T-helper 2 cell treated with Interferon-gamma antibody and Interleukin-4, amounts not matched to agents 5 μg/mL and 100 μg/mL, for 36 hours (primary cell): ENCODE results near the gene HOXC13.

ENCODE experiments used
- DNase-seq: peaks from one replicate; pipeline ENCODE4 v3.0.0; 2021; ENCODE audit warnings: low spot score
- H3K27ac Mint-ChIP-seq: one replicate; pipeline ENCODE4 v1.8.0; 2021; ENCODE audit warnings: mild to moderate bottlenecking, mixed read lengths
- H3K27me3 Mint-ChIP-seq: one replicate; pipeline ENCODE4 v1.8.0; 2021; ENCODE audit warnings: low read depth, mixed read lengths
- H3K36me3 Mint-ChIP-seq: one replicate; pipeline ENCODE4 v1.8.0; 2021; ENCODE audit warnings: low read depth, mixed read lengths
- H3K4me1 Mint-ChIP-seq: one replicate; pipeline ENCODE4 v1.8.0; 2021; ENCODE audit warnings: low read depth, mixed read lengths
- H3K4me3 Mint-ChIP-seq: one replicate; pipeline ENCODE4 v1.8.0; 2022; ENCODE audit warnings: mild to moderate bottlenecking, moderate library complexity, mixed read lengths
- H3K9me3 Mint-ChIP-seq: one replicate; pipeline ENCODE4 v1.8.0; 2021; ENCODE audit warnings: mixed read lengths

HOXC13 gene

DNA sequence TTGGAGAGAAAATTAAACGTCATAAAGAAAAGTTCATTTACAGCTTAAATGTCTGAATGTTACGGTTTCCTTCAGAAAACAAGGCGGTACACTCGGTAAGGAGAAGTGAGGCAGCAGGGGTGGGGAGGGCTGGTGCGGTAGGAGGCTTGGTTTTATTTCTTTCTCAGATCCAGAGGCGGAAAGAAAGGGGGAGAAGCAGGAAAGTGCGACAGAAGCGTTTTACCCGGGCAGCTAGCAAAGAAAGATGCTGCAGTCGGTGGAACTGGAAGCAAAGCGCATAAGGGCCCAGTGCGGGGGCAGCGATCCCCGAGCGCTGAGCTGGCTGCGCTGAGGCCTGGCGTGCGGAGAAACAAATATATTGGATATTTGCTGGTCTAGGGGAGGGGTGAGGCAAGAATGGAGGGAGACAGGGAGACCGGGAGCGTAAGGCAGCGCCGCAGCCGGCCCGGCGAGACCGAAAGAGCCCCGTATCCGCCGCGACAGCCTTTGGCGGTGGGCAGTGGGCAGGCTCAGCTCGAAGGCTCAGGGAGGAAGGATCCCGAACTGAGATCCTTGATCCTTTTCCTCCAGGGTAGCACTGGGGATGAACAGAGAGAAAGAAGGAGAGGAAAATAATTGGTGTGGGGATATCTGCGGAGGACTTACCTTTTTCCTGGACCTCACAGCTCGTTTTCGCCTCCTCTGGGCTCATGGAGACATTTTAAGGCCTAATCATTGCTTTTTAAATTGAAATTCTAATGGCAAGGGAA lies 27.9 kb downstream of the HOXC13 start:
- H3K4me3 Mint-ChIP-seq = no peak overlapping the region
- H3K36me3 Mint-ChIP-seq = no peaks in the 10 kb centered on the region
- H3K27me3 Mint-ChIP-seq = peaks cover 97% of the 10 kb centered on the region
- no peak for DNase-seq
- no peaks in the 10 kb centered on the region for H3K9me3 Mint-ChIP-seq
- H3K27ac Mint-ChIP-seq = peak overlapping the region; percentile 27
- H3K4me1 Mint-ChIP-seq = peaks cover 10% of the 10 kb centered on the region

DNA sequence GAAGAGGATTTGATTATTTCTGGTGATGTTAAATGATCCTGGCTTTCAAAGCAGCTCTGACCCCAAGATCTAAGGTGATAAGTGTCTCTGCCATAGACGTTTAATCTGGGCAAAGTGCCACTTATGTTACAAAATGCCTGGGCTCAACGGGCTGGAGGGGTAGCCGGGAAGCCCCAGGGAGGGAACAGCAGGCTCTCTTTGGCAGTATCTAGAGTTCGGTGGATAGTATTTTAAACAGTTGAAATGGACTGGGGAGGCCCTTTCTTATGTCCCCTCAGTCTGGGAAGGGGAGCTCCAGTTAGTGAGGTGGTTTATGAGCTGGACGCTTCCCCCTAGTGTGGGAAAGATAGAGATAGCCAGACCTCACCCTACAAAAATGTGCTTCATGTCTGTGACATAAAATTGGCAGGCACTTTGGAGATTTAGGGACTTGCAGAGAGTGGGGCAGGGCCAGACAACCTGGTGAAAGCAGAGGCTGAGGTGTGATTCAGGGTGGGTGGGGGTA lies 28.8 kb downstream of the HOXC13 start:
- Mint-ChIP-seq H3K27ac (no peak overlapping the region), H3K4me1 (peaks cover 10% of the 10 kb centered on the region), H3K27me3 (peaks cover 99% of the 10 kb centered on the region), H3K36me3 (no peaks in the 10 kb centered on the region), H3K9me3 (no peaks in the 10 kb centered on the region), H3K4me3 (no peak overlapping the region)
- DNase-seq = no peak

DNA sequence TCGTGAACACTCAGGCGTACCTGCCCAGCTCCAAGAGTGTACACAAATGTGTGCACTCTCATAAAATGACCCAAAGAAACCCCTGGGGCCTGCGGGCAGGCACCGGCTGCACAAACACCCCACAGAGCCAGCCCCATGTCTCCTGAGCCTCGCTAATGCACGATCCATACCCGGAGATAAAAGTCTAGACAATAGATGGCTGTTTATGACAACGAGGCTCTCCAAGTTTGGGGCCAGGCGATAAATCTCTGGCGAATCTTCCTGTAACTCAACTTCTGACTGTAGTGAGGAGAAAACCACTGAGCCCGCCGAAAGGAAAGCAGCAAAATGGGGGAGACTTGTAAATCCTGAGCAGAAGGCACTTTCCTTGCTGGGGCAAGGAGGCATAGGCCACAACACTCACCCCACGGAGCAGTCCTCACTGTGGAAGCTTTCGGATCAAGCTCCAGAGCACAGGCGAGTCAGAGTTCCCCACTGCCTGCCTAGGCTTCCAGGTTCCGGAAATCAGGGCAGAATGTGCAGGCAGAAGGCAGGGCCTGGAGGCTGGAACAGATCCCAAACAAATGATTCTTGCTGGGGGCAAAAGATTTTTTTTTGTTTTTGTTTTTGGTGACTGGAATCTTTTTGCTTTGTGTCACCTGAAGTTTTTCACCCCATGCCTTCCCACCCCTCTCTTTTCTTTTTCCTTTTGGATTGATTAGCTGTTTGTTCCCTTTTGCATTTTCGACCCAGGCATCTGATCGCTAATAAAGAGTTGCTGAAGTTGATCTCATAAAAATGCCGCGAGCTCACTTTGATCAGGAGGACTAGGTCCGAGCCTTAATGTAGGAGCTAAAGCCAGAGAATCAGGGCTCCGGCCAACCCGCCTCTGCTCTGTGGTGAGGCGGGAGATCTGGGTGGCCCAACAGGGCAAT lies 29.8 kb downstream of the HOXC13 start:
- H3K27ac Mint-ChIP-seq = no peak overlapping the region
- peaks cover 16% of the 10 kb centered on the region for H3K4me1 Mint-ChIP-seq
- H3K27me3 Mint-ChIP-seq = peaks cover 99% of the 10 kb centered on the region
- no peak overlapping the region for H3K4me3 Mint-ChIP-seq
- no peak for DNase-seq
- no peaks in the 10 kb centered on the region for H3K36me3 Mint-ChIP-seq
- H3K9me3 Mint-ChIP-seq = peaks cover 4% of the 10 kb centered on the region

DNA sequence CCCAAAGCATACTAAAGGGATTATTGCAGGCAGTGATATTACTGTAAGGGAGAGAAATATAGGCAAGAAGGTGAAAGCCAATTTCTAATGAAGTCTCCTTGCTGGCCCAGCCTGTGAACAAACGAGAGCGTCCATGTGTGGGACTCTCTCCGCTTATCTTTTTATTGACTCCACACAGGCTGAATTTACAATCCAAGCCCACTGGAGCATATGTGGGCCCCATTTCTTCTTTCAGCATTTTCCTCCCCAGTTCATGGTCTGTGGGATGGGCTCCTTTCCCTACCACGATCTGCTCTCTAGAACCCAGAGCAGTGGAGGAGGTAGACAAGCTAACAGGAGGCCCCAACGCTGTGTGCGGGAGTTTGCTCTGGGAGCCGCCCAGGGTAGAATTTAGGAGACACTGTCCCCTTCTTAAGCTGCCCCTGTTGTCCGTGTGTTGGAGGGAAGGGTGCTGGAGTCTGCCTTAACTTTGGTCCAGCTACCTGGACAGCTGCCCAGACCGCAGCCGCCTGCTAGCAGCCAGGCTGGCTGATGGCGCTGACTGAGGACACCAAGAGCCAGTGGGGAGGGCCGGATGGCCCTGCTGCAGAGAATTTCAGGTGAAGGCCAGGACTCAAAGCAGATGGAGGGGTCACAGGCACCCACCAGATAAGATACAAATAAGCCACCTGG lies 31.1 kb downstream of the HOXC13 start:
- Mint-ChIP-seq H3K4me3 (no peak overlapping the region), H3K4me1 (peaks cover 11% of the 10 kb centered on the region), H3K9me3 (peaks cover 4% of the 10 kb centered on the region), H3K27ac (no peak overlapping the region), H3K27me3 (peaks cover 95% of the 10 kb centered on the region), H3K36me3 (no peaks in the 10 kb centered on the region)
- no peak for DNase-seq

DNA sequence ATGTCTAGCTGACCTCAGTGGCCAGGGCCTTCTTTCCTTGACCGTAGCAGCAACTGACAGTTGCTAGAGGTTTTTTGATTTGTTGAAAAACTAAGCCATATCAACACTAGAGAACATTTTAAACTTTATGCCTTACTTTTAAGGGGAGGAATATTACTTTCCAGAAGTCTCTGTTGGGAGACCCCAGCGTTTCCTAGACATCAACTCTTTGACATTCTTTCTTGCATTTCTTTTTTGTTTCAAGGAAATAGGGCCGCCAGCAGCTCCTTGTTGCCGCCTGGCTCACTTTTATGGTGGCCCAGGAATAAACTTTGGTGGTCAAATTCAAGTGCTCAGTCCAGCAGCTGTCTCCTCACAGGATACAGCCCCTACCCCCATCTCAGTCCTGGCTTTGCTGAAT lies 31.8 kb downstream of the HOXC13 start:
- H3K27me3 Mint-ChIP-seq = peaks cover 92% of the 10 kb centered on the region
- no peak overlapping the region for H3K4me3 Mint-ChIP-seq
- H3K27ac Mint-ChIP-seq = no peak overlapping the region
- peaks cover under 1% of the 10 kb centered on the region for H3K36me3 Mint-ChIP-seq
- no peak for DNase-seq
- H3K4me1 Mint-ChIP-seq = peaks cover 13% of the 10 kb centered on the region
- peaks cover 4% of the 10 kb centered on the region for H3K9me3 Mint-ChIP-seq

DNA sequence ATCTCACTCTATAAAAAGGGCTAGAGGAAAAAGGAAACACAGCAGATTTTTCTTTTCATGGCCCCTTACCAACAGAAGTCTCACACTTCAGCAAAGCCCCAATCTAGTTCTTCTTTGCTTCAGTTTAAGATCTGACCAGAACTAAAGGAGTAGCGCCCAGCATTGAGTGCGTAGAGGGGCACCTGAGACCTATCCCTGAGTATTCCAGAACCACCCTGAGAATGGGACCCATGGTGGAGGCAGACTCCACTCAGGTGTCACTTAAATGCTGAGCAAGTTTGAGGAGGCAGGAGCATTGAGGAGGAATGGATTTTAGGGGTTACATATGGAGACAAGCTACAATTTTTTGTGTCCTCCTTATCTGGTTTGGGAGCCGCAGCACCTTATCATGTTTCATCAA lies 32.5 kb downstream of the HOXC13 start:
- no peak overlapping the region for H3K27ac Mint-ChIP-seq
- DNase-seq = no peak
- peaks cover 2% of the 10 kb centered on the region for H3K36me3 Mint-ChIP-seq
- peaks cover 13% of the 10 kb centered on the region for H3K4me1 Mint-ChIP-seq
- H3K4me3 Mint-ChIP-seq = no peak overlapping the region
- peaks cover 4% of the 10 kb centered on the region for H3K9me3 Mint-ChIP-seq
- H3K27me3 Mint-ChIP-seq = peaks cover 92% of the 10 kb centered on the region

DNA sequence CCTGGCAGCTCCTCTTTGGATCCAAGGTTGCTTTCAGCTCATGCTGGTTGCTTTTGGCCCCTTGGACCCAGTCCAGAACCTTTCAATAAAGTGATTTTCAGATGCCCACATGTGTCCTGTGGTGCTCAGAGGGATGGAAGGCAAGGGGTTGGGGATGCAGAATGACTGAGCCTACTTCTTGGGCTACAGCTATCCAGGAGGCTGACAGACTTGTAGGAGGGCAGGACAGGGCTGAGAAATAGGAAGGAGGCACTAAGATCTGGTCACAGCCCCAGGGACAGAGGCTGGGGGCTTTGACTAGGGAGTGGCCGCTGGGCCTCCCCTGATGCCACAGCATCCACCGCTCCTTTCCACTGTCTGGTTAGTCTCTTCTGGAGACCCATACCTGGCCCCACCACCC lies 33.1 kb downstream of the HOXC13 start:
- Mint-ChIP-seq H3K9me3 (peaks cover 4% of the 10 kb centered on the region), H3K4me3 (no peak overlapping the region)

DNA sequence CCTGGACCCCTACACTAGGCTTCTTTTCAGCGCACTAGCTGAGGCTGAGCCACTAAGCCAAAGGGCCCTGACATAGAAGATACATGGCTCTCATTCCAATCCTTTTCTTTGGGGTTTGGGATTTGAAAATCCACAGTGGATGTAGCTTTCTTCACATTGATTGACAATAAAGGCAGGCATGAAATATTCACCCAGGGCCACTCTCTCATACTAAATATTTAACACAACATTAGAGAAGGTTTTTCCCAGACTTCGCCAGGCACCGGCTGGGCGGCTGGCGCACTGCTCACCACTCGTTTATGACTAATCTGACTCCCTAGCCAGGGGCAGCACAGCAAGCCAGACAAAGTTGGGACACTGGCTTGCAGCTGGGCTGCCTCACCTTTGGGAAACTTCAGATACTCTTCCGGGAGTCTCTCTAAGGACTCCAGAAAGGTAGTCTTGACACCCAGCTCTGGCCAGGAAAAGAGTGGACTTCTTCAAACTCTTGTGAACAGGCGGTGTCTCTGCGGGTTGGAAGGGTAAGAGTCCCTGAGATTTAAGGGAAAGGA lies 33.6 kb downstream of the HOXC13 start:
- Mint-ChIP-seq H3K9me3 (peaks cover 4% of the 10 kb centered on the region), H3K27ac (peak overlapping the region; percentile 79), H3K4me3 (no peak overlapping the region), H3K27me3 (peaks cover 92% of the 10 kb centered on the region), H3K4me1 (peaks cover 8% of the 10 kb centered on the region), H3K36me3 (peaks cover 2% of the 10 kb centered on the region)
- DNase-seq = no peak

More for the DNA sequence above, 33.1 kb downstream of the HOXC13 start:
- DNase-seq = no peak
- Mint-ChIP-seq H3K36me3 (peaks cover 2% of the 10 kb centered on the region), H3K27me3 (peaks cover 92% of the 10 kb centered on the region), H3K27ac (no peak overlapping the region), H3K4me1 (peaks cover 8% of the 10 kb centered on the region)

DNA sequence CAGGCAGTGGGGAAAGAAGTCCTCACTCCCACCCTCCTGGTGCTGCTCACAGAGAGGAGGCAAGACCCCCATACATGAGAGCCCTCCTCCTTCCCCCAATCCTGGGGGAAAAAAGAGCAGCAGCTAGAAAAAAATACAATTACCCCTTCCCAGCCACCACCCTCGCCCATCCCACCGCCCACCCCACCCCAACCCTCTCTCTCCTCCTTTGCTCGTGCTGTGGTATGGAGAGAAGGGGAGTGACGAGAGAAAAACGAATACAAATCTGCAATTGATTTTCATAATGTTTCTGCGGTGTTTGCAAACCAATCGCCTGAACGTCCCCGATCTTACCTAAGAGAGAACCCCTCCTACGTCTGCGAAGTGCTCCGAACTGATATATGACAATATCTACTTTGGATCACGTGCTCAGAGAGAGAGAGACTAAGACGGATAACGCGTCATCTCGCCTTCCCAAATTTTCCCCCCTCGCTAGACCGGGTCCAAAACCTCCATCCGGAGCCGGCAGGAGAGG lies 34.1 kb downstream of the HOXC13 start, which contains the start of gene HOXC11:
TSS of gene HOXC11 (plus strand) at position 405 of the 514 bp plus-strand sequence. CDS start 116 bp downstream, outside the sequence.
- H3K4me1 Mint-ChIP-seq = peaks cover 8% of the 10 kb centered on the region
- H3K27me3 Mint-ChIP-seq = peaks cover 92% of the 10 kb centered on the region
- H3K4me3 Mint-ChIP-seq = peak within 1 kb of the TSS; percentile 24
- H3K9me3 Mint-ChIP-seq = peaks cover 4% of the 10 kb centered on the region
- DNase-seq = no peak
- peaks cover 2% of the 10 kb centered on the region for H3K36me3 Mint-ChIP-seq
- H3K27ac Mint-ChIP-seq = peak within 1 kb of the TSS; percentile 79

DNA sequence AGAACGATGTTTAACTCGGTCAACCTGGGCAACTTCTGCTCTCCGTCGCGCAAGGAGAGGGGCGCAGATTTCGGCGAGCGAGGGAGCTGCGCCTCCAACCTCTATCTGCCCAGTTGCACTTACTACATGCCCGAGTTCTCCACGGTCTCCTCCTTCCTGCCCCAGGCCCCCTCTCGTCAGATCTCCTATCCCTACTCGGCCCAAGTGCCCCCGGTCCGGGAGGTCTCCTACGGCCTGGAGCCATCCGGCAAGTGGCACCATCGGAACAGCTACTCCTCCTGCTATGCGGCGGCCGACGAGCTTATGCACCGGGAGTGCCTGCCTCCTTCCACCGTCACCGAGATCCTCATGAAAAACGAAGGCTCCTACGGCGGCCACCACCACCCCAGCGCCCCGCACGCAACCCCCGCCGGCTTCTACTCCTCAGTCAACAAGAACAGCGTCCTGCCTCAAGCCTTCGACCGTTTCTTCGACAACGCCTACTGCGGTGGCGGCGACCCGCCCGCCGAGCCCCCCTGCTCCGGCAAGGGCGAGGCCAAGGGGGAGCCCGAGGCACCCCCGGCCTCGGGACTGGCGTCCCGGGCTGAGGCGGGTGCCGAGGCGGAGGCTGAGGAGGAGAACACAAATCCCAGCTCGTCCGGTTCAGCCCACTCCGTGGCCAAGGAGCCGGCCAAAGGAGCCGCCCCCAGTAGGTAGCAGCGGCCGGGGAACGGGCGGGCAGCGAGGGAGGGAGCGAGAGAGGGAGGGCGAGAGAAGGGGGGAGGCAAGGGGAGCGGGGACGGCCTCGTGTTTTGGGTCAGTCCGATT lies 34.8 kb downstream of the HOXC13 start:
- H3K27ac Mint-ChIP-seq = peak overlapping the region; percentile 79
- no peak for DNase-seq
- peaks cover 8% of the 10 kb centered on the region for H3K4me1 Mint-ChIP-seq
- peaks cover 4% of the 10 kb centered on the region for H3K9me3 Mint-ChIP-seq
- H3K27me3 Mint-ChIP-seq = peaks cover 92% of the 10 kb centered on the region
- H3K4me3 Mint-ChIP-seq = peak overlapping the region; percentile 24
- H3K36me3 Mint-ChIP-seq = peaks cover 2% of the 10 kb centered on the region

DNA sequence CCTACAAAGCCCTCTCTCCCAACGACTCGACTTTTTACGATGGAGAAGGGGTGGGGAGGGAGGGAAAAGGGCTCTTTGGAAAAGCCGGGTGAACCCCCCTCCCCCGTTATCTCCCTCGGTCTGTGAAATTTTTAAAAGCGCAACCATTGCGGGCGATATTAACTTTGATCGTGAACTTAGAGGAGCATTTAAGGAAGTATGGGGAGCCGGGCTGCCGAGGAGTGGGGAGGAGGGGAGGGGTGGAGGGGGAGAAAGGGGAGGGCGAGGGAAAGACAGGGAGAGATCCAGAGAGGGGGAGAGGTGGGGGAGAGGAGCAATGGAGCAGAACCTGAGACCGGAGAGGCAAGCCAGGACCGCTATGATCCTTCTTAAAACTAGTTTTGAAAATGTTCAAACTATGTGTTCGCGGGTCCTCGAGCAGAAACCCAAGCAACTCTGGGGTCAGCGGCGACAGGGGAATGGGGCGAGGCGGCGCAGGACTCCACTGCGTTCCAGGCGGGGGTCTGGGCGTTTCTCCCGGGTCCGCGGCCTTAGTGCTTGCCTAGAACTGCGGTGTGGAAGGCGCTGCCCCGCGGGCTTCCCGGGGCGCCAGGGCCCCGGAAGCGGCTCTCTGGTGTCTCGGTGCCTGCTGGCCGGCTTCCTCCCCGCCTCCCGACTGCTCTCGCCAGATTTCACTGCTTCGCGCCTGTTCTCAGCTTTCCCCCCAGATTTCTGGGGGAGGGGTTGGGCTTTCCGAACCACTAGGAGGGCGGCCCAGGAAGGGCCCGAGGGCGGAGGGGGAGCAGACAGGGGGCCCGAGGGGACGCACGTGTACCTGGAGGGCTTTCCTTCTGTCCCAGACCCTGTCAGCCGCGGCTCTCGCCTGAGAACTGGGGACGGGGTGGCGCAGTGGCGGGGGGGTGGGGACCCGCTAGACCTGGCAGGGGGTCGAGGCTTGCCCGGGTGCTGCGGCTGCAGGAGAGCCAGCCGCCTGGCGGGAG lies 35.7 kb downstream of the HOXC13 start, which contains the start of gene HOTAIR:
TSS of gene HOTAIR (minus strand) at position 871 of the 980 bp plus-strand sequence.
- peak within 1 kb of the TSS; percentile 56 for H3K4me3 Mint-ChIP-seq

DNA sequence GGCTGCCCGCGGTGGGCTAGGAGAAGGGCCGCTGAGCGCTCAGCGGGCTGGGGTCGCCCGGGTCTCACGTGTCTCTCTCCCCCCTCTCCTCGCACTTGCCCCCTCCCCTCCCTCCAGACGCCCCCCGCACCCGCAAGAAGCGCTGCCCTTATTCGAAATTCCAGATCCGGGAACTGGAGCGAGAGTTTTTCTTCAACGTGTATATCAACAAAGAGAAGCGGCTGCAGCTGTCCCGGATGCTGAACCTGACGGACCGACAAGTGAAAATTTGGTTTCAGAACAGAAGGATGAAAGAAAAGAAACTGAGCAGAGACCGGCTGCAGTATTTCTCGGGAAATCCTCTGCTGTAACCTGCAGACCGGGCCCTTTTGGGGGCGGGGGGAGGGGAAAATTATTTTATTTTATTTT lies 36.4 kb downstream of the HOXC13 start:
- peaks cover 4% of the 10 kb centered on the region for H3K9me3 Mint-ChIP-seq
- peak overlapping the region; percentile 49 for H3K27ac Mint-ChIP-seq
- no peak overlapping the region for H3K4me3 Mint-ChIP-seq
- peaks cover 8% of the 10 kb centered on the region for H3K4me1 Mint-ChIP-seq
- H3K36me3 Mint-ChIP-seq = peaks cover 2% of the 10 kb centered on the region
- no peak for DNase-seq
- H3K27me3 Mint-ChIP-seq = peaks cover 92% of the 10 kb centered on the region

More for the DNA sequence above, 35.7 kb downstream of the HOXC13 start, which contains the start of gene HOTAIR:
- peak within 1 kb of the TSS; percentile 50 for H3K27ac Mint-ChIP-seq
- H3K36me3 Mint-ChIP-seq = peaks cover 2% of the 10 kb centered on the region
- peaks cover 8% of the 10 kb centered on the region for H3K4me1 Mint-ChIP-seq
- peaks cover 4% of the 10 kb centered on the region for H3K9me3 Mint-ChIP-seq
- DNase-seq = no peak
- peaks cover 92% of the 10 kb centered on the region for H3K27me3 Mint-ChIP-seq
